Posterior cingulate gyrus (tissue), 11 donors: Measurements from ENCODE around the gene POTEF.
"Not testable (repeated sequence)": the region's sequence is repeated elsewhere in the genome, so short reads cannot be mapped to it uniquely, and the experiment has no call there.

ENCODE experiments used
- DNase-seq, 10 donors: peaks; one replicate each; pipeline versions ENCODE4 v3.0.0 to v3.0.0-alpha.2; 2020 to 2021; ENCODE audit warnings: mixed read lengths in 3 of 10
- intact Hi-C: fragments of 100-400 bp; cut with DNase I; formaldehyde crosslinking; loops from one replicate; pipeline ENCODE4 v1.15.1; 2023

The POTEF gene

DNA sequence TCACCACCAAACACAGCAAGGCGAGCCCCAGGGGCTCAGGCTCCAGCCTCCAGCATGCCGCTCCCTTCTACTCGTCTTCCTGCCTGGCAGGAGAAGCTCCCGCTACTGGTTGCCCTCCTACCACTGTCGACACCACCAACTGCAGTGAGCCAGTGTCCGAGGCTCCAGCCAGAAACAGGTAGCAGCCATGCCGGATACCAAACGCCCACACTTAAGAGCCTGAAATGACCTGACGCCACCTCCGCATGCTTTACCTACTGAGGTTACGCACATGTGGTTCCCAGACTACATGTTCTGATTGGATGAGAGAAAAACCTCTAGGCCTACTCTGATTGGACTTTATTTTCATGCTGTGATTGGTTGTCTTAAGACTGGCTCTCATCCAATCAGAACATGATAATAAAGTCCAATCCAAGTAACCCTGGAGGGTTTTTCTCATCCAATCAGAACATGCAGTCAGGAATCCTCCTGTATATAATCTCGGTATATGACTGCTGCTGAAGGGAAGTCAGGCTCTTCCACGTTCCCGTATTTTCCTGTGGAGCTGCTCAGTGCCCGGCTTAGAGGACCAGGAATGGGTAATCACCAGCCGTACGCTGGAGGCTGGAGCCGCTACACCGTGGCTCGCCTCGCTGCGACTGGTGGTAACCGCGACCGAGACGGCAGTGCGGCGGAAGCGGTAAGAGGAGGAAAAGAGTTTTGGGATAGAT, at the start of gene POTEF:
TSS of gene POTEF (minus strand) at position 103 of the 710 bp plus-strand sequence. CDS start 8,707 bp downstream, outside the sequence.
- intact Hi-C loops = not testable (repeated sequence)

DNA sequence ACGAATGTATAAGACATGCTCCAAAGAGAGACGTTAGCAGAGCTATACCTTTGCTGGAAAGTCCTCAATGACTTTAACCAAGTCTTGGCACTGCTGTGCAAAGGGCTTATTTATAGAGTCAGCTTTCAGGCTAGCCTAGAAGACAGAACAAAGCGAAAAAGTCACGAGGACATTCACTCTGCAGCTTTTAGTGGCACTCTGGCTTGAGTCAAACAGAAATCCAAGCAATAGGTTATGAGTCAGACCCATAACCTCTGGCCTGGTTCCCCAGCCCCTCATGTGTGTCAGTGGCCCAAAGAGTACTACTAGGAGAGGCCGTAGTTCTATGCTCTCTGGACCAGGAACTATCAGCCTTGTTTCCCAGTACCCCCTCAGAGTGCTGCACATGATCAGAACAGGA, 45.8 kb upstream of the POTEF start:
- intact Hi-C loops, DNase-seq: not testable (repeated sequence)

More for the DNA sequence above, at the start of gene POTEF:
- DNase-seq = peak in 1 of 10 donors; percentile 28

DNA sequence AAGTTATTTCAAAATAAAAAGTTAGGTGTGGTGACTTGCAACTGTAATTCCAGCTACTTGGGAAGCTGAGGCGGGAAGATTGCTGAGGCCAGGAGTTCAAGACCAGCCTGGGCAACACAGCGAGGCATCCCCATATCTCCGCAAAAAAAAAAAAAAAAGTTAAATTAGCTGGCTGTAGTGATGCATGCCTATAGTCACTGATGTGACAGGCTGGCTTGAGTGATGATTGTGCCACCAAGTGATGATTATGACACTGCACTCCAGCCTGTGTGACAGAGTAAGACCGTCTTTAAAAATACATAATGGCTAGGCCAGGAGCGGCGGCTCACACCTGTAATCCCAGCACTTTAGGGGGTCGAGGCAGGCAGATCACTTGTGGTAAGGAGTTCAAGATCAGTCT, 40.9 kb upstream of the POTEF start:
- peak in 1 of 10 donors; percentile 17 for DNase-seq
- intact Hi-C loops = no loop called here

DNA sequence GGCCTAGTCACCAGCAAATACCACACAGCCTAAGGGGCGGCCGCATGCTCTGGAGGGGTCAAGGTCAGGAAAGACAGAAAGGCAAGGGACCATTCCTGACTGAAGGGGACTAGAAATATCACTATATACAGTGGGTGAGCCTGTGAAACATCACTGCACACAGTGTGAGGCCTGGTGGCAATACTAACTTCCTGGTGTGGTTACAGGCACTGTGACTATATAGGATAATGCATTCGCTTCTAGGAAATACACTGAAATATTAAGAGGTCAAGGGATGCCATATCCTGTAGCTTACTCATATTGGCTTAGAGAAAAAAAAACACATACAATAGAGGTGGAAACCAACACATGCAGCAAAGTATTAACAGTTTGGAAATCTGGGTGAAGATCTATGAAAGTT, 40.1 kb upstream of the POTEF start:
- intact Hi-C loops = not testable (repeated sequence)
- DNase-seq = peak in 1 of 10 donors; percentile 15

DNA sequence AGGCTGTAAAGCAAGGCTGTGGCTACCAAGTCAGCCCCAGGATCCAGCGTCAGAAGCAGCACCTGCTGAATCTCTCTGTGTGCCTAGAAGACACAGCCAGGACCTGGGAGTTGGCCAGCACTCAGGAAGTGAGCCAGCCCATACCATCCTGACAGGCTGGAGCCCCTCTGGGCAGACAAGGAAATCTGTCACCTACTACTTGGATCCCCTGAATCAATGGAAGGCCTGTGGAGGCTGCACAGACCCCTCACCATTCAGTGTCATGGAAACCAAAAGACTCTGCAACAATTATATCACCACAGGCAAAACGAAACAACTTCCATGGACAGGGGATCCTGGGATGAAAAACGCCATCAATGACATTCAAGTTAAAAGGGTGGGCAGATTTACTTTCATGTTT, 37.6 kb upstream of the POTEF start:
- intact Hi-C loops = not testable (repeated sequence)
- DNase-seq = peak in 1 of 10 donors; percentile 11

DNA sequence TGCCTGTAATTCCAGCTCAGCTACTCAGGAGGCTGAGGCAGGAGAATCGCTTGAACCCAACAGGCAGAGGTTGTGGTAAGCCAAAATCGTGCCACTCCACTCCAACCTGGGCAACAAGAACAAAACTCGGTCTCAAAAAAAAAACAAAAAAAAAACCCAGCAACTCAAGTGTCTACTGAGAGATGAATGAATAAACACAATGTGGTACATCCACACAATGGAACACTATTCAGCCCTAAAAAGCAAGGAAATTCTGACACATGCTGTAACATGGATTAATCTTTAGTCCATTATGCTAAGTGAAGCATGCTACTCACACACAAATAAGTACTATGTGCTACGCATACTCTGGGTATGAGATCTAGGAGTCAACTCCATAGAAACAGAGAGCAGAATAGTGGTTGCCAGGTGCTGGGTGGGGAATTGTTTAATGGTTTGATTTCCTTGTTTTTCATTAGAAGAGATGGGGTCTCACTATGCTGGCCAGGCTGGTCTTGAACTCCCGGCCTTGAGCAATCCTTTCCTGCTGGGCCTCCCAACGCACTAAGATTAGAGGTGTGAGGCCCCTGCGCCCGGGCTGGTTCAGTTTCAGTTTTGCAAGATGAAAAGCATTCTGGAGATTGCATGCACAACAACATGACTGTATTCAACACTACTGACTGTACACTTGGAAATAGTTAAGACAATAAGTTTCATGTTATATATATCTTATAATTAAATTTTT, 36.4 kb upstream of the POTEF start:
- intact Hi-C loops = no loop called here
- DNase-seq = peak in 2 of 10 donors; percentile 14 to 35

DNA sequence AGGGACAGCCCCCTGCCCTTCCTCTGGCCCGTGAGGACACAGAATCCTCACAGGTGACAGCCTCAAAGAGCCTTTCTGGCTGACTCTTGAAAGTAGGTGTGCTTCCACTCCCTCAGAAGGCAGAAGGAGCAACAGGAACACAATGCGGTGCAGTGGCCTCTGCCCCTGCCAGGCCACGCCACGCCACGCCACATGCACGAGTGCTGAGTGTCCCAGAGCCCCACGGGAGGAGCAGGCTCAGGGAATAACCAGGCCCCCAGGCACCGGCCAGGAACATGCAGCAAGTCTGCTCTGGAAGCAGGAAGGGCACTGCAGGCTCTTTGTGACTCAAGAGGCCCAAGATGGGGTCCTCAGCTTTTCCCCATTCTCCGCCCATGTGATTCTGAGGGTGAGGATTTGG, 33.9 kb upstream of the POTEF start:
- intact Hi-C loops = no loop called here
- DNase-seq = peak in 3 of 10 donors; percentile 40 to 81 (median 74)

DNA sequence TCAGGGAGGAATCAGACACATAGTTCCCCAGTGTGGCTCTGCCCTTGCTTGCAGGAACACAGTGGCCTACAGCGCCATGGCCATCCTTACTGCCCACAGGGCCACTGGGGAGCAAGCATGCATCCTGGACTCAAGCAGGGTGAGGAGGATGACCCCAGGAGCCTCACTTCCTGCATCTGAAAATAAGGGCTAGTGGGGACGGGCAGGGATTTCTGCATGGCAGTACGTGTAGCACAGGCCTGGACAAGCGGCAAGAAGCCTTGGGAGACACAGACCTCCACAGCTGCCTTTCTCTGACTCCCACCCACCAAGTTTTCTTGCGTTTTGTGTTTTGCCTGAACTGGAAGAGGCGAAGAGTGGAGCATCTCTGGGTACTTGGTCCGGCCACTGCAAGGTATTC, 33.5 kb upstream of the POTEF start:
- intact Hi-C loops = not testable (repeated sequence)
- DNase-seq = peak in 2 of 10 donors; percentile 32 to 73

DNA sequence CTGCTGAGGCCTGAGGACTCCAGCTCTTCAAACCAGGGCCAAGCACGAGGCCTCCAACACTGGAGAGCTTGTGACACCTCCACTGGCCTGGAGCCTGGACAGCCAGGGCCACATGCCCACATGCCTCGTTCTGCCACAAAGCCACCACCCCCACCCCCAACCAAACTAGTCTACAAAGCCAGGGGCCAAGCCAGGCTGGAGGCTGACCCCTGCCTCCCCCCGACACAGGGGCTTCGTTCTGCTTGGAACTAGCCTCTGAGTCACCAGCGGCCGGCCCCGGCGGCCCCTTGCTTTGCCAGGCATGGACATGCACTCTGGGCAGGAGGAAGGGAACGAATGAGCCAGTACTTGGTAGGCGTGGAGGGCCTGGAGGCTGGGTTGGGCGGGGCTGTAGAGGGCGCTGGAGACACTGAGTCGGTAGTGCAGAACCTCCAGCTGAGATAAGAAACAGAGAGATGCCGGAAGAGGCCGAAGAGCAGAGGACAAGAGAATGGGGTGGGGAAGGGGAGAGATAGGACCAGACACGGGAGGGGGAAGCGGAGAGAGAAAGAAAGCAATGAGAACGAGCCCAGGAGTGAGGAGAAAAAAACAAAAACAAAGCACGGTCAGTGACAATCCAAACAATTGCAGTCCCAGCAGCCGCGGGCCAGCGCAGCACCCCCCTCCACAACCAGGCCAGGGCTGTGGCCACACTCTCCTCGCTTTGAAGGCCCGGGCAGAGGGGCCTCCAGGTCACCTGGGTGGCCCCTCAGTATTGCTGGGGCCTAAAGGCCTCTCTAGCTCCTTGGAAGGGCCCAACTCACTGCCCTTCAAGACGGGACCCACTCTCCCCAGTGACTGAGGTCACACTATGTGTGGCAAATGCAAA, 32.0 kb upstream of the POTEF start:
- DNase-seq = peak in 2 of 10 donors; percentile 29 to 75
- intact Hi-C loops = not testable (repeated sequence)

DNA sequence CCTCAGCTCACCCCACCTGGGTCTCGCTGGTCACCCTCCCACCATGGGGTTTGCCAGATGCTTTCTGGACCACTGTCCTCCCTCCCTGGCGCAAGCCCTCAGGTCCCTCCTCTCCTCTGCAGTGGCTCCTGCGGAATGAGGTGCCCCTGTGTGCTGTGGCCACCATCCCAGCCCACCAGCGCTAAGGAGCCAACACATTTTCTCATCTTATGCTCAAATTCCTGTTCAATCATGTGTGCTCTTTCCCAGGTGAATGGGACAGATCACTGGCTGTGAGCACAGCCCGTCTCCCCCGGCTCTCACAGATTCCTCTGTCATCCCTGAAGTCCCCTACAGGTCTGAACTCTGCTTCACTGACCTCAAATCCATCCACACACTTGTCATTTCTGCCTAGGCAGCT, 31.1 kb upstream of the POTEF start:
- peak in 1 of 10 donors; percentile 26 for DNase-seq
- intact Hi-C loops = no loop called here

DNA sequence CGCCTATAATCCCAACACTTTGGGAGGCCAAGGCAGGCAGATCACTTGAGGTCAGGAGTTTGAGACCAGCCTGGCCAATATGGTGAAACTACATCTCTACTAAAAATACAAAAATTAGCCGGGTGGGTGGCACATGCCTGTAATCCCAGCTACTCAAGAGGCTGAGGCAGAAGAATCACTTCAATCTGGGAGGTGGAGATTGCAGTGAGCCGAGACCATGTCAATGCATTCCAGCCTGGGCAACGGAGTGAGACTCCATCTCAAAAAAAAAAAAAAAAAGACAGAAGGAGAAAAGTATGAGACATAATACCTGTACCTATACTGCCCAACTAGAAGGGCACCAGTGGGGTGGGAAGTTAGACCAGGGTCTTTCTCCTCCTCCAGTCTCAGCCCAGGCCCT, 30.4 kb upstream of the POTEF start:
- intact Hi-C loops = not testable (repeated sequence)
- DNase-seq = peak in 1 of 10 donors; percentile 20

DNA sequence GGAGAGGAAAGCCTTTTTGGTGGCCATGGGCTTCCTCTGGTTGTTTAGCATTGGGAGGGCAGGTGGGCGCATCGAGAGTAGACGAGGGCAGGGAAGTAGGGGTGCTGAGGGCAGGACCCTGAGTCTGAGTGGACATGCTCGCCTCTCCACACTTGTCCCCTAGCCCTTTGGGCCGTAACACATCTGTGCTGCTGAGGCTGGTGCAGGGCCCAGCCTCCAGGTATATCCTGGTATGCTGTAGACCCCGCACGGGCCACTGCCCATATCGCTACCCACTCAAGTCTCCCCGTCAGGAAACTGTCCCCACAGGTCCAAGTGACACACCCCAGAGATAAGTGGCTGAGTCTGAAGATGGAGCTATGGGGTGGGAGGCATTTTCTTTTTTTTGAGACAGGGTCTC, 29.6 kb upstream of the POTEF start:
- intact Hi-C loops = no loop called here
- DNase-seq = peak in 3 of 10 donors; percentile 33 to 64 (median 34)

DNA sequence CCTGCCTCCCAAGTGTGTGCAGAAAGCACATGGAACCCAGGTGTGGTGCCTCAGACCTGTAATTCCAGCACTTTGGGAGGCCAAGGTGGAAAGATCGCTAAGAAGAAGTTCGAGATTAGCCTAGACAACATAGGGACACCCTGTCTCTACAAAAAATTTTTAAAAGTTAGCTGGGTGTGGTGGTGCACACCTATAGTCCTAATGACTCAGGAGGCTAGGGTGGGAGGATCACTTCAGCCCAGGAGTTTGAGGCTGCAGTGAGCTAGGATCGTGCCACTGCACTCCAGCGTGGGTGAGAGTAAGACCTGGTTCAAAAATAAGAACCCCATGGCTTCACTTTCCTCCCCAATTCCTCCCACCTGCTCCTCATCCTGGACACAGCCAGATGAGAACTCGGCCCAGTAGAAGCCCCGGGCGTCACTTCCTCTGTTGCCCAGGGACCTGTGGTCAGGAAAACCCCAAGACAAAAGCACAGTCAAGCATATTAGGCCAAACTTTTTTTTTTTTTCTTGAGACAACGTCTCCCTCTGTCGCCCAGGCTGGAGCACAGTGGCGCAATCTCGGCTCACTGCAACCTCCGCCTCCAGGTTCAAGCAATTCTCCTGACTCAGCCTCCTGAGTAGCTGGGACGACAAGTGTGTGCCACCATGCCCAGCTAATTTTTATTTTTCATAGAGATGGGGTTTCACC, 28.9 kb upstream of the POTEF start:
- intact Hi-C loops = not testable (repeated sequence)
- DNase-seq = peak in 3 of 10 donors; percentile 62 to 67 (median 64)

DNA sequence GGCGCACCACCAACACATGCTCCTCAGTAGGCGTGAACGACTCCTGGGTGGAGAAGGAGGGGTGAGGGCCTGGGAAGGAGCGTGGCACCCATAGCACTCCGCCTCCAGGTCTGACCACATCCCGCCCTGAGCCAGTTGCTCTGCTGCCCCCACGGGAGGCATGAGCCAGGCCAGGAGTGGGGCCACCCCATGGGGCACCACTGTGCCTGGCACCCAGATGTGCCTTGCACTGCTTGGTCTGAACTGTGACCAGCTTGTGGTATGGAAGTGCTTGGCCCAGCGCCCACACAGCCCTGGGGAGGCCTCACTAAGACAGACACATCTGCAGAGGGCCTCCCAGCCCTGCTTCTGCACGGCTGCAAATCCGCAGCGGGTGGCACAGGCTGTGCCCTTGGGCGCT, 28.3 kb upstream of the POTEF start:
- intact Hi-C loops = not testable (repeated sequence)
- DNase-seq = peak in 3 of 10 donors; percentile 61 to 79 (median 75)

DNA sequence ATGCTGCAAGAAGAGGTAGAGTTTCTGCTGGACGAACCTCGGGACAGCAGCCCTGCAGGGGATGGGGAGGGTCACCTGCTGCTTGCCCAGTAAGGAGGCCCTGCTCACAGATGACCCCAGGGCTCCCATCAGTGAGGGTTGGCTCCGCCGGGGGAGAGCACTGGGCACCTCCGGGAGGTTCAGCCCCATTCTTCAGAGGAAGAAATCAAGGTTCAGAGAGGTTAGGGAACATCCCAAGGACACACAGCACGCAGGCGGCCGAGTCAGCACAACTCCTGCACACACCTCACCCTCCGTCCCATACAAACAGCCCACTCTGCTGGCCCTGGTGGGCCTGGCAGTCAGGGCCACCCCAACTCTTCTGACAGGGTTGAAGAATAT, 27.6 kb upstream of the POTEF start:
- intact Hi-C loops = no loop called here
- peak in 3 of 10 donors; percentile 45 to 58 (median 50) for DNase-seq

DNA sequence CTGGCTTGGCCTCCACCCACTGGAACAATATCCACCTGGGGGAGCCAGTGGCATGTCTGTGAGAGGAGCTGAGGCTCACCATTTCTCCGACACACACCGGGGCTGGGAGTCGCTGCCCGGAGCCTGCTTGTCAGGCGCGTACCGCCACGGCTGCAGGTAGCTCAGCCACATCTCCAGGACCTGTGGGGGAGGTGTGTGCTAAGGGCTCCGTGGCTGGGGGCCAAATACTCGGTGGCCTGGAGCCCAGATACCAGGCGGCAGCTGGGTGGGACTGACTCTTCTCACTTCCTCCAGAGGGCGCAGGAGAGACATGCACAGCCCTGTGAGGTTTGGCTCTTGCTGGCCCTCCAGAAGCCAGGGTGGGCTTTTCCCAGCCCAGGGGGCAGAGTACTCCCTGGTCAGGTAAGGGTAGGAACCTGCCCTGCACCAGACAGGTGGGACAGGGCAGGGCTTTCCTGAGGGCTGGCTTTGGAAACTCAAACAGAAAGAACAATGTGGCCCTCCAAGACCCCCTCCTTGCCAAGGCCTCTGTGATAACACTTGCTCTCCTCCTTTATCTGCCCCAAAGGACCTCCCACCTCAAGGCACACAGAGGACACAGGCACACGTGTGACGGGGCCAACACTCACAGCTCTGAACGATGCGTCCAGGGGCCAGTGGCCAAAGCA, 27.1 kb upstream of the POTEF start:
- intact Hi-C loops = not testable (repeated sequence)
- peak in 8 of 10 donors; percentile 32 to 92 (median 48) for DNase-seq

DNA sequence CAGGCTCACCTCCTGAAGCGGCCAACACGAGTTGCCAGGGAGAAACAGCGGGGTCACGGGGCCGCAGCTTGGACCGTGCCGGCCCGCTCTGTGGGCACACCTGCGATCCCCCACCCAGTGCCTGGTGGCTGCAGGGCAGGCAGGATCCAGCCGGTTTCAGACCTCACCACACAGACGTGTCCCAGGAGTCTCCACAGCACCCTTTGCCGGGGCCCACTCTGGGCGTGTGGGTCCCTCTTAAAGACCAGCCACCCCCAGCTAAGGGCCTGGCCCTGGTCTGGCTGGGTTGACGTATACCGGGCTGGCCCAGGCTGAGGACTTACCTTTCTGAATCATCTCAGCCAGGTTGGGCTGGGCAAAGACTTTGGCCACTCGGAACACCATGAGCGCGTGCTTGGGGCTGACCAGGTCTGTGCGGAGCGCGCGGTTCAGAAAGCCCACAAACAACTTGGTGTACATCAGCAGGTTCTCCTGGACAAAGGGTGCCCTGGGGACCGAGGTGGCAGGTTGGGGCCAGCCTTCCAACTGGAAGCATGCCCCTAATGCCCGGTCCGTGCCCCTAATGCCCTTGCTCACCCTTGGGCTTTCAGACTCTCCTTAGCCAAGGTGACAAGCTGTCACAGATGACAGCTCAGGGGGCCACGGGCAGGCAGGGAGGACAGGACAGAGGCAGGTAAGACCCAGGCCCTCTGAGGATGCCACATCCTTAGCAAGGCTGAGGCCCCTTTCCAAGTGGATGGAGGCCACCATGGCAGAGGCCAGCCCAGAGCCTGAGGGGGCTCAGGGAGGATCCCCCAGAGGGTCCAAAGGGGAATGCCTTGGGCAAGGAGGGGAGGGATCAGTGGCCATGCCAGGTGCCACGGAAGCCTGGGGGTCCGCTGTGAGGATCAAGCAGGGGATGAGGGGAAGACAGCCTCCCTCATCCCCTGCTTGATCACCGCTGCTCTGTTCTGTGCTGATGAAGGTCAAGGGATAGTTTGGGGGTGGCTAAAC, 26.0 kb upstream of the POTEF start:
- peak in 3 of 10 donors; percentile 58 to 80 (median 78) for DNase-seq
- intact Hi-C loops = no loop called here

DNA sequence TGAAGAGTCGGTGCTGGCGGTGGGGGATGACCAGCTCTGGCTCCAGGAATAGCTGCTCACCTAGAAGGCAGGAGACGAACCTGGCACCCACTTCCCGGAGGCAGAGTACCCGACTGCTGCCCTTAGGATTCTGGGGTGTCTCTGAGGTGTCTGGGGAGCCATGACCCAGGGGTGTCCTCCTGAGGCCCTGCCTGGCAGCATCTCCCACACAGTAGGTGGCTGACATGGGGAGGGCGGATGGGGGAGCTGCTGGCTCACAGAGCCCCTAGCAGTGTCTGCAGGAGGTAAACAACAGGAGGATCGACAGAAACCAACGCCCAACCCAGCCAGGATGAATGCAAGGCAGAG, 25.4 kb upstream of the POTEF start:
- intact Hi-C loops = not testable (repeated sequence)
- DNase-seq = peak in 1 of 10 donors; percentile 68
